ENCODE results near the gene TEX30.

The TEX30 gene

GRCh38 chr13:102777736-102778135 is 4.2 kb upstream of the TEX30 start:
- DNase-seq, result no peak

DNA sequence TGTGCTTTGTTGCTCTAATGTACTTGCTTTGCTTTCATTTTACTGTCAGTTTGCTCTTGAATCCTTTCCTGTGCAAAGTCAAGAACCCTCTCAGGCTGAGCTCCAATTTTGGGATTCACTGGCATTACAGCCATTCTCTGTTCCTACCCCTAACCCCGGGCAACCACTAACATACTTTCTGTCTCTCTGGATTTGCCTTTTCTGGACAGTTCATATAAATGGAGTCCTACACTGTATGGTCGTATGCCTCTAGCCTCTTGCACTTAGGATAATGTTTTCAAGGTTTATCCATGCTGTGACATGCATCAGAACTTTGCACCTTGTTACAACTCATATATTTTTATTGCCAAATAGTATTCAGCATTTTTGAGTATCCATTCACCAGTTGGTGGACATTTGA is 2.7 kb upstream of the TEX30 start:
- DNase-seq, result no peak

GRCh38 chr13:102774591-102775520 is 1.3 kb upstream of the TEX30 start:
- DNase-seq, result no peak

DNA sequence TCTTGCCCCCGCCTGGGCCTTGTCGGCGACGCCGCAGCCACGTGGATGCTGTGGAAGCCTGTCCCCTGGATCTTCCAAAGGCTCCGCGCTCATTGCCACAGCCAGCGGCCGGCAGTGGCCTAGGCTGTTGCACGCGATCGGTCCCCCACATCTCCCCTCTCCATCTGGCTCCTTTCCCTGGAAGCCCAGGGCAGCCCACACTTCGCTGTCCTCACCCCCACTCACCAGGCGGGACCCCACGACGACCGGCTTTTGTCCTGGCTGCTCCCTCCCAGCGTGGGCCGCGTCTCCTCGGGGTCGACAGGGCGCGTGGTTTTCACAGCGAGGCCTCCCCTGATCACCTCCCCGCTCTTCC is 605 bp upstream of the TEX30 start:
- no peak for DNase-seq

DNA sequence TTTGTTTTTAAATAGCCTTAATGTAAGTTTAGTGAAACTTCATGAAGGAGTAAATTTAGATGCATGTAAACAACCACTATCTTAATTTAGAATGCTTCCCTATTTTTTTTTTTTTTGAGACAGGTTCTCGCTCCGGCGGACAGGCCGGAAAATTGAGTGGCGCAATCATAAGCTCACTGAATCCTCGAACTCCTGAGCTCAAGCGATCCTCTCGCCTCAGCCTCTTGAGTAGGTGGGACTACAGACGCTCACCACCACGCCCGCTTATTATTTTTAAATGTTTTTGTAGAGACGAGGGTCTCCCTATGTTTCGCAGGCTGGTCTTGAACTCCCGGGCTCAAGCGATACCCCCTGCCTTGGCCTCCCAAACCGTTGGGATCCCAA is 1.6 kb downstream of the TEX30 start:
- DNase-seq, result no peak

DNA sequence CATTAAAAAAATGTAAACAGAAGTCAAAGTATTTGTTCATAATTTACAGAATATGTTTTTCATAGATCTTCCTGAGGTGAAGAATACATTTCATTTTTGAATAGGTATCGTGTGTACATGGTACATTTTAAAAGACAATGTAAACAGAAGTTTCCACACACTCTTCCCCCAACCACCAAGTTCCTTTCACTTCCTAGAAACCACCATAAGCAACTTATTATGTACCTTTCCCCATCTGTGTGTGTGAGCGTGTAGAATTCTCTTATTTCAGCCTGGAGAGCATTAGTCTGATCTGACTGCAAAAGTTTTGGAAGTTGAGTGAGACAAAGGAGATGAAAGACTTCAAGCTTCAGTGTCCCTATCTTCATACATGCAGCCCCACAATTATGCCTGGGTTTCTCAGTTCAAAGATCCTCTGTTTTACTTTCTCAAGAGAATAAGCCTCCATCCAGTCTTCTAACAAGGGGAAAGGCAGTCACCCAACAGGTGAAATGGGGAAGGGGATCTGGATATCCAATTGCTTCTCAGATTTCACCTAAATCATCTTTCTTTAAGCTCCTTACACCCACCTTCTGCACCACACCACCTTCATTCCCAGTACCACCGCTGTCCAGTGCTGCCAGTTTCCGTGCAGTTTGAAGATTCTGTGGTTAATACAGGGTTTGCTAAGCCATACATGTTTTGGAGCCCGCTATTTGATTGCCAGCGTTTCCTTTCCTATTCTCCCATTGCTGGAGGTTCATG is 2.1 kb downstream of the TEX30 start:
- DNase-seq, result no peak

GRCh38 chr13:102770435-102770834 is 3.2 kb downstream of the TEX30 start:
- no peak for DNase-seq

- no peak for DNase-seq
Observed at GRCh38 chr13:102769679-102770078, 3.9 kb downstream of the TEX30 start.

DNA sequence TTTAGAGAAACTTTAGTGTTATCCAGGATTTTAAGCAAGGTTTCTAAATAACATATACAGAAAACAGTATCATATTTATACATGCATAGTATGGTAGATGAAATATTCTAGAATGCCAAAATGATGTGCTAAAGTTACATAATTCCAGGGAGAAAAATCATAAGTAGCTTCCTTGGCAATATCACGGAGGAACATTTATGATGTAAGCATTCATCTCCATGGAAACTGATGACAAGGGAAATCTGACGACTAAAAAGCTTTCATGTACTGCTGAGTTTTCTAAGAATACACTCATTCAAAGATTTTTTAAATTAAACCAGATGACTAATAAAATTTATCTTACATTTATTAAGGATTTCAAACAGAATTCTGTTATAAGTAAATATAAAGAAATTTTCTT is 4.7 kb downstream of the TEX30 start:
- no peak for DNase-seq

DNA sequence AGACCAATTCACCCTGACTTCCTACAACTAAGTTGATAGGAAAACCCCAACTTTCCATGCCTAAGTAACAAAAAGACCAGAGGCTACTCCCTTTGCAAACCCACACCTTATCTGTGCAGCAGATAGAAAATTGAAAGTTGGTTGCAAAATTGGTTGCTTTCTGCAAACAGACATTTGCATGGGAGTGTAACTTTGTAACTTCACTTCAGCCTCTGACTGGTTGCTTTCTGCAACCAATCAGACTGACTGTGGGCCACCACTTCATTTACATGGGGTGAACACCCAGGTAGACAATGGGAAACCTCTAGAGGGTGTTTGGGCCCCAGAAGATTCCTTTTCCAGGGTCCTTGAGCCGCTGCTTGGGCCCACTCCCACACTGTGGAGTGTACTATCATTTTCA is 9.8 kb downstream of the TEX30 start:
- DNase-seq, result no peak

DNA sequence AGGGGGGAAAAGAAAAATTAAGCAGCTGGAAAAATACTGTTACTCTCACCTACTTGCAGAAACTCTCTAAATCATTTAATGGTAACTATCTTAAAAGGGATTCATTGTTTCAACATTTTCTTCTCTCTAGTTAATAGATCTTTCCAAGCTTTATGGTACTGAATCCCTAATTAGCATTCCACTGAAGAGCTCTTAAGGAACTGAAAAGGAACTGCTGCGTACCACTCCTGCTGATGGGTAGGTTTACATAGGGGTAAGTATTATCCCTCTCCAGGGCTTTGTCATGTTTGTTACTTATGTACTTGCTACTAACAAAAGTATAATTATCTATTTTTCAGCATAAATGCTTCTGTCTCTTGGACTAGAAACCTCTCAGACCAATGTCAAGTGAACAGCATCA is 12.5 kb downstream of the TEX30 start:
- DNase-seq, result no peak

DNA sequence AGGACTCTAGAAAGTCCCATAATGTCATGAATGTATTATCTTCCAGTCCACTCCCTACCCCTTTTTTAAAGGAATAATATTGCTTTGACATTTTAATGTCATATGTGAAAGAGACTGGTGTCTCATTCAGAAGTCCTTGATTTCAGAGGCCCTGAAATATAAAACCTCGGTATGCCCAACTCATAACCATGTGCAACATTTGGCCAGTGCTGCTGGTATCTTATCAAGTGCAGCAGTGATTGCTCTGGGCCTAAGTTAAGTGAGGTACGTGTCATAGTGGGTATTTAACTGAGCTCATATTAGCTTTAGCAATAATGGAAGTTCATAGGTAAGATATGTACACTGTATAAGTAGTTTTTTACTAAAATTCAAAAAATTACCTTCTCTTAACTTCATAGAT is 14.7 kb downstream of the TEX30 start:
- no peak for DNase-seq

DNA sequence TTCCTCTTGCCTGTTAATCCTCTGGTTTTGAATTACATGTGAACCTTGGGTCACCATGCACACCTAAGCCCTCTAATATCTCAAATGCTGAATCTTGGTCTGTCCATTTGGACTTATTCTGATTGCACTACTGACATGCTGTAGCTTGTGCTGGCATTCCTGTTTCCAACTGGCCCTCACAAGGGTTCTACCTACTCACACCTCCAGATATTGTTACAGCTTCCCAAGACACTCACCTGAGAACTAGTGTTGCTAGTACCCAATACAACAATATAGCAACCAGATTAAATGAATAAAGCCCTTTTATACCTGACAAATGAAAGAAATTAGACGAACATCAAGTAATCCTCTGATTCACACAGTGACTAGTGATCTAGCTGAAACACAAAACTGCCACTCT is 16.6 kb downstream of the TEX30 start:
- DNase-seq, result no peak

DNA sequence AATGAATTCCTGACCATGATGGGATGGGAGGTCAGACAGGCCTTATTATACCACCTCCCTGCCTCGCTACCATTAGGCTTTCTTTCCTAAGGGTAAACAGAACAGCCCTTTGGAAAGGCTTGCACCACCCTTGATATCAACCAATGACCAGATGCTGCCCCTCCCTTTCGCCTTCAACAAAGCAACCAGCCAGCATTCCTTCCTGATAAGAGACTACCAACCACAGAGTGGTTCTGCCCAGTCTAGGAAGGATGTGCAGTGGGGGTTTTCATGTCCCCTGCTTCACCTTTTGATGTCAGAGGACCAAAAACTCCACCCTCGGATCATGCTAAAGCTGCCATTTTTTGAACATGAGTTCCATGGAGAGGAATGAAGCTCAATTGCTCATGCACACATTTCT is 21.7 kb downstream of the TEX30 start:
- DNase-seq, result no peak

DNA sequence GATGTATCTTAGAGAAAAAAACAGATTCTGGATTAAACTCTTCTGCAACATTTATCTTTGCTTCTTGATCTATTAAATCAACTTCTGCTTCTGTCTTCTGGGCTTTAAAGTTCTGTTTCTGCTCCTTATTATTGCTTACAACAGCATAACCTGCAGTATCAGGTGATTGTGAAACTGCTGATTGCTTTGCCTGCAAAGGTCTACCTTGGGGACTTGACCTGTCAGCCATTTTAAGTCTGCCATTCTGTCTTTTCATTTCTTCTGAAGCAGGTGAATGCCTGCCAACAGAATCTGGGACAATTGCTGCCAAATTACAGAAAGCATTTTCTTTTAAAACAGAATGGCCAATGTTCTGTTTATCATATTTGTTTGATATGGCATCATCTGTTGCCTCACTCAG is 31.1 kb downstream of the TEX30 start:
- DNase-seq, result no peak

- no peak for DNase-seq
Observed at GRCh38 chr13:102742101-102742500, 31.5 kb downstream of the TEX30 start.

DNA sequence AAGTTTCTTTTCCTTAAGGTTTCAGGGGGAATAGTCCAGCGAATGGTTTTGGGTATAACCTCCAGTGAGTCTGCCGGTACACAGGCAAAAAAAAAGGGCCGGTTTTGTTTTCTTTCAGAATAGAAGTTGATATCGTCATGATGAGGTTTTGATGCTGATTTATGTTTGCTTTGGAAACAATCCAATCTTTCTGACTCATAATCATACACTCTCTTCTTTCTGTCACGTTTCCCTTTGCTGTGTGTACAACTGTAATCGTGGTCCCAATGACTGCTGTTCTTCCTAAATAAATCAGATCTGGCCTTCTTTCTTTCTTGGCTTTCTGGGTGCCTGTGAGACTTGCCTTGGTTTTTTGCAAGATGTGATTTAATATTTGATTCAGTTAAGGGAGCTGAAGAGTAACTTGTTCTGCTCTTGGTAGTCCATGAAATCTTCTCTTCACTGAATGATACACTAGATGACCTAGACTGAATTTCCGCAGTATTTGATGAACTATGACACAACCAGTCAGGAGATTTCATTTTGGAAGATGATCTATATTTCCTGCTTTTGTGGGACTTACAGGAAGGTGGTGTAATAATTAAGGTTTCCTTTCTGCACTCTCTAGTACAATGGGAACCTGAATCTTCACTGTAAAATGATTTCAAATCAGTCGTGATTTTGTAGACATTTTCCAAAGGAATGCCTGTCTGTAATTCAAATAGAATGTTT is 43.9 kb downstream of the TEX30 start:
- peak; percentile 63 for DNase-seq

DNA sequence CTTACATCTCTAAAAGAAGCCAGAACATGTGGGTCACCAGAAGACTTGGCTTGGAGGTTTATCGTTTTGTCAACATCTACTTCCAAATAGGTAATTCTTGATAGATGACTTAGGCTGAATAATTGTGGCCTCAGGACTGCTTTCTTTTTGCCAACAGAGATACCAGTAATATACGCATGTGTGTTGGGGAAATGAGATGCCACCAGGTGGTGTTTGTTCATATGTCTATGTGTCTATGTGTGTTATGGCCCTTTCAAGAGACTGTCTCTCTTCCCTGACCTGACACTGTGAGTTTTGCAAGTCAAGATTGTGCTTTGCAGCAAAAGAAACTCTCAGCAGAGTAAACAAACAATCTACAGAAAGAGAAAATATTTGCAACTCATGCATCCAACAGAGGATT is 47.2 kb downstream of the TEX30 start:
- DNase-seq, result no peak

GRCh38 chr13:102724923-102725322 is 48.7 kb downstream of the TEX30 start:
- peak; percentile 74 for DNase-seq

DNA sequence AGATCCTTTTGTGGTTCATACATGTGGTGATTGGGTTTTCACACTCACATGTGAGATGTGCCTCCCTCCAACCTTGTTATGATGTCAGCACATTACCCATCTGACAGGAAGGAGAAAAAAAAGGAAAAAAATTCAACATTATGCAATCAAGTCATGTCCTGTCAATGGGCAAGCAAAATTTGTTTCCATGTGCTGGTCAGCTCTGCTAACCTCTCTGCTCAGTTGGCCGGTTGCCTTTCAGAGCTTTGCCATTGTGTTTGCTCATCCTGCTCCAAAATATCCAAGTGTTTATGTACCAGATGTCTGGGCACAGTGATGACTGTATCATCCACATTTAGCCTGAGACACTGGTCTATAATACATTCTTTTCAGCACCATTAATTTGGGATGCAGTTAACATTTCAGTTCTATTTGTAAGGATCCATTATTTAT is 51.8 kb downstream of the TEX30 start:
- DNase-seq, result no peak

GRCh38 chr13:102718746-102719145 is 54.8 kb downstream of the TEX30 start:
- no peak for DNase-seq
